AG04450 (cell line): ENCODE results near the gene CFAP20DC. TPM values are rescaled to one million over a fixed set of nuclear protein-coding genes. Genes with fewer than 3 reads are reported as not detected.

ENCODE experiments used
- CTCF ChIA-PET: fragments of 300-600, 350-600 bp; formaldehyde crosslinking; extraction: SDS; loops from one replicate; lab custom pipeline; 2022; ENCODE audit warnings: antibody characterized with exemption, inconsistent platforms; lab: Charles Lee
- POLR2A ChIA-PET: fragments of 350-600 bp; formaldehyde crosslinking; extraction: SDS; loops from one replicate; lab custom pipeline; 2021; ENCODE audit warnings: antibody characterized with exemption, inconsistent platforms; lab: Yijun Ruan, JAX
- DNase-seq: peaks from one replicate; pipeline ENCODE4 v3.0.0-alpha.2; 2011; ENCODE audit warnings: low read depth, low spot score
- H3K27ac ChIP-seq: one replicate; pipeline ENCODE4 v1.5.1; 2012; ENCODE audit warnings: low read depth, low read length, control low read depth
- H3K27me3 ChIP-seq: one replicate; pipeline ENCODE4 v1.6.0; 2012; ENCODE audit warnings: low read length; ENCODE audit not compliant: control insufficient read depth, insufficient read depth
- H3K4me3 ChIP-seq: 2 replicates; pipeline ENCODE4 v1.5.1; 2011; ENCODE audit warnings: mild to moderate bottlenecking, low read depth, low read length, control low read depth
- H3K9me3 ChIP-seq: 2 replicates; pipeline ENCODE4 v1.5.1; 2012; ENCODE audit warnings: low read length; ENCODE audit not compliant: control insufficient read depth, insufficient read depth
- CTCF ChIP-seq: IDR thresholded peaks from 2 replicates; pipeline ENCODE4 v1.5.1; 2011; ENCODE audit warnings: low read depth, low read length, control low read depth, inconsistent platforms
- polyA plus RNA-seq: library from polyadenylated mRNA; depleted of rRNA; stranded (reverse); fragments of >200 nt; gene quantifications from 2 replicates; pipeline ENCODE4 v1.2.3, GENCODE V29; 2011

CFAP20DC gene
- polyA plus RNA-seq, 1 experiment = 3.5 TPM

GRCh38 chr3:58864480-58864879 lies 185.3 kb downstream of the CFAP20DC start:
- DNase-seq = no peak
- H3K9me3 ChIP-seq = no peaks in the 10 kb centered on the region
- ChIA-PET CTCF (no interaction called here), POLR2A (no interaction called here)
- H3K27me3 ChIP-seq = no peaks in the 10 kb centered on the region
- no peak overlapping the region for H3K27ac ChIP-seq
- TF ChIP-seq CTCF = no peak
- no peak overlapping the region for H3K4me3 ChIP-seq

GRCh38 chr3:58863206-58863605 lies 186.6 kb downstream of the CFAP20DC start:
- ChIA-PET POLR2A (no interaction called here), CTCF (interaction anchor here (0.5 kb wide), 1 partner anchor 295 kb away, joined by 7 read pairs; no protein-coding TSS in a partner anchor)
- no peak for TF ChIP-seq CTCF
- no peak for DNase-seq
- H3K4me3 ChIP-seq = no peak overlapping the region
- H3K27me3 ChIP-seq = no peaks in the 10 kb centered on the region
- H3K27ac ChIP-seq = no peak overlapping the region
- no peaks in the 10 kb centered on the region for H3K9me3 ChIP-seq

GRCh38 chr3:58861551-58861950 lies 188.3 kb downstream of the CFAP20DC start:
- Histone ChIP-seq H3K27ac (no peak overlapping the region), H3K4me3 (no peak overlapping the region), H3K27me3 (no peaks in the 10 kb centered on the region), H3K9me3 (no peaks in the 10 kb centered on the region)
- ChIA-PET POLR2A (no interaction called here), CTCF (interaction anchor here (0.7 to 1.7 kb wide), 2 partner anchors 37 to 191 kb away, joined by 3 to 4 read pairs; no protein-coding TSS in a partner anchor)
- TF ChIP-seq CTCF = no peak
- no peak for DNase-seq

- H3K27me3 ChIP-seq = no peaks in the 10 kb centered on the region
- DNase-seq = no peak
- POLR2A ChIA-PET = no interaction called here
- CTCF ChIA-PET = no interaction called here
- no peaks in the 10 kb centered on the region for H3K9me3 ChIP-seq
- H3K4me3 ChIP-seq = no peak overlapping the region
- no peak for TF ChIP-seq CTCF
- H3K27ac ChIP-seq = no peak overlapping the region
Observed at GRCh38 chr3:58858126-58858525, 191.7 kb downstream of the CFAP20DC start.

GRCh38 chr3:58857402-58857801 lies 192.4 kb downstream of the CFAP20DC start:
- Histone ChIP-seq H3K27ac (no peak overlapping the region), H3K4me3 (no peak overlapping the region), H3K9me3 (no peaks in the 10 kb centered on the region), H3K27me3 (no peaks in the 10 kb centered on the region)
- DNase-seq = no peak
- POLR2A ChIA-PET = no interaction called here
- no peak for TF ChIP-seq CTCF
- CTCF ChIA-PET = no interaction called here
